GM18526 (cell line): Measurements from ENCODE around the gene HTT.

Experiments
- POLR2A ChIP-seq: IDR thresholded peaks from 3 replicates; pipeline ENCODE4 v1.6.1; 2011; ENCODE audit not compliant: insufficient read length; ENCODE audit errors: extremely low read depth

HTT gene

GRCh38 chr4:3267576-3268394 is 193.3 kb downstream of the HTT start:
- TF ChIP-seq POLR2A, result no peak

- TF ChIP-seq POLR2A, result no peak
Measured at GRCh38 chr4:3268395-3269104, 194.1 kb downstream of the HTT start.

- TF ChIP-seq POLR2A, result no peak
Measured at GRCh38 chr4:3269105-3269927, 194.8 kb downstream of the HTT start.

GRCh38 chr4:3269991-3270611 is 195.6 kb downstream of the HTT start:
- TF ChIP-seq POLR2A, result no peak

DNA sequence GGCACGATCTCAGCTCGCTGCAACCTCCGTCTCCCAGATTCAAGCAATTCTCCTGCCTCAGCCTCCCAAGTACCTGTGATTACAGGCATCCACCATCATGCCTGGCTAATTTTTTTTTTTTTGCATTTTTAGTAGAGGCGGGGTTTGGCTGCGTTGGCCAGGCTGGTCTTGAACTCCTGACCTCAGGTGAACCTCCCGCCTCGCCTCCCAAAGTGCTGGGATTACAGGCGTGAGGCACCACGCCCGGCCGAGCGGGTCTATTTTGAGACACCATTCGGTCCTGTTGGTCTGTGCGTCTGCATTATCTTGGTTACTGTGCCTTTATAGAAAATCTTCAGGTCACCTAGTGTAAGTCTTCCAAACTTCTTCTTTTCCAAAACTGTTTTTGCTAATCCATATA is 196.7 kb downstream of the HTT start:
- TF ChIP-seq POLR2A, result no peak

DNA sequence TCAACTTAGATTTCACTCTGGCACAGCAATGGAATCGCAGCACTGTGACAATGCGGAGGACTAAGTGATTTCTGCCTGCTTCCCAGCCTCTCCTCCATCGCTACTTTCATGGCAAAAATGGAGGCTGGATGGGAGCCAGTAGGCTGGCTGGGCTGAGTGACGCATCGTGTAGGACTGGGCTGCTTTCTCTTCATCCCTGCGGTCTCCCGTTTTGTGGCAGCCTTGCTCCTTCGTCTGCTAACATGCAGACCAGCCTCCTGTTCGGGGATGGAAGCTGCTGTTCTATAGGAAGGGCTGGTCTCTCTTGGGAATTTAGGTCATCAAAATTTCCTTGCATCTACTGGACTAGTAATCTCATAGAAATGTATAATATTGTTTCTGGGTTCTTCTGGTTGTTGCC is 202.5 kb downstream of the HTT start:
- no peak for TF ChIP-seq POLR2A

DNA sequence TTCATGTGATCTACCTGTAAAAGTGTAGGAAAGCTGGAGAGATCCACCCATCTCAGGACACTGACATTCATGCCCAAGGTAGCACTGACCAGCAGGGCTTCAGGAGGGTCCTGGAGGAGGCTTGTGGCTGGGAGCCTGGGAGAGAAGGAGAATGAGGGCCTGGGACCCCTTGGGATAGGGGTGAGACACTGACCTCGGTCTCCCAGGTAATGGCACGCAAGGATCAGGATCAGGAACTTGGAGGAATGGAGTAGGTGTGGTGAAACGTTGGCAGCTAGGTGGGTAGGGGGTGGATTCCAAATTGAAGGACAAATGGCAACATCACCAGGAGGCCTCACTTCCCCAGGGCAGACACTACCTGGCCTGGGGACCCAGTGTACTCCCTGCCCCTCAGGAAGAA is 206.0 kb downstream of the HTT start:
- TF ChIP-seq POLR2A, result no peak

DNA sequence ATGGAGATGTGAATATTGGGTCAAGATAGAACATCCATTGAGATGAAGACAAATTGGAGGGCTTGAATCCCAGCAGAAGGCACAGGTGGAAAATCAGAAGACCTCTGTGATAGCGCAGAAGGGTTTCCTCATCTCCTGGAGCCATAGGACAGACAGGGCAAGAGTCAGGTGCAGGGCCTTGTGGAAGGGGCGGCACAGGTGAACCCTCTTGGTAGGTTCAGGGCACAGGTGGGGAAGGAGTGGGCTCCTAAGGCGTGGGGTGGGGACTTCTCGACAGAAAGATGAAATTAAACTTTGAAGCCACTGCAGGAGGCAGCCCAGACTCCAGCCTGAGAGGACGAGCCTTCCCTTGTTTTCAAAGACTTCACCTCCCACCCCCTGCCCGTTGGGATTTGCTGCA is 209.0 kb downstream of the HTT start:
- TF ChIP-seq POLR2A, result no peak

DNA sequence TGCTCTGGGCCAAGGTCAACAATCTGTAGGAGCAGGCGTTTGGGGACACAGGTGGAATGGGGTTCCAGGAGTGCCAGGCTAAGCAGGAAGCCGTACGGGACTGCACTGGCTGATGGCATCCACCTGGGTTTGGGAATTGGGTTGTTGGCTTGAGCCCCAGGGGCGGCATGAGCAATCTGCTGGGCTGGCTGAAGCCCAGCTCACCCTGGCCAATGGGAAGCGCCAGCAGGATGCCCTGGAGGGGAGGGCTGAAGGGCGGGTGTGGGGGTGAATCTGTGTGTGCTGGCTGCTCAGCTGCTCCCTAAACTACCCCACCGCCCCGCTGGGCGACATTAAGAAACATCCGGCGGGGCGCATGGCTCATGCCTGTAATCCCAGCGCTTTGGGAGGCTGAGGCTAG is 209.4 kb downstream of the HTT start:
- TF ChIP-seq POLR2A, result no peak

- TF ChIP-seq POLR2A, result no peak
Measured at GRCh38 chr4:3284734-3285557, 210.5 kb downstream of the HTT start.

GRCh38 chr4:3285558-3286334 is 211.3 kb downstream of the HTT start:
- no peak for TF ChIP-seq POLR2A

GRCh38 chr4:3286335-3287175 is 212.1 kb downstream of the HTT start:
- no peak for TF ChIP-seq POLR2A
